GM12864 (cell line): ENCODE results near the gene KMO.

Experiments used
- DNase-seq: peaks from one replicate; pipeline ENCODE4 v3.0.0-alpha.2; 2011; ENCODE audit warnings: low read depth
- H3K4me3 ChIP-seq: 2 replicates; pipeline ENCODE4 v1.5.1; 2011; ENCODE audit warnings: mild to moderate bottlenecking, low read depth, low read length, control low read depth
- TF ChIP-seq, protein P1 (sequence below): IDR thresholded peaks from 2 replicates; pipeline ENCODE4 v1.5.1; 2011; ENCODE audit warnings: low read depth, mild to moderate bottlenecking, moderate library complexity, low read length, control low read depth, inconsistent platforms; ENCODE audit errors: missing control alignments

Gene KMO

GRCh38 chr1:241631674-241632073, 99.5 kb downstream of the KMO start:
- DNase-seq = no peak
- no peak overlapping the region for H3K4me3 ChIP-seq
- TF ChIP-seq, protein P1, sequence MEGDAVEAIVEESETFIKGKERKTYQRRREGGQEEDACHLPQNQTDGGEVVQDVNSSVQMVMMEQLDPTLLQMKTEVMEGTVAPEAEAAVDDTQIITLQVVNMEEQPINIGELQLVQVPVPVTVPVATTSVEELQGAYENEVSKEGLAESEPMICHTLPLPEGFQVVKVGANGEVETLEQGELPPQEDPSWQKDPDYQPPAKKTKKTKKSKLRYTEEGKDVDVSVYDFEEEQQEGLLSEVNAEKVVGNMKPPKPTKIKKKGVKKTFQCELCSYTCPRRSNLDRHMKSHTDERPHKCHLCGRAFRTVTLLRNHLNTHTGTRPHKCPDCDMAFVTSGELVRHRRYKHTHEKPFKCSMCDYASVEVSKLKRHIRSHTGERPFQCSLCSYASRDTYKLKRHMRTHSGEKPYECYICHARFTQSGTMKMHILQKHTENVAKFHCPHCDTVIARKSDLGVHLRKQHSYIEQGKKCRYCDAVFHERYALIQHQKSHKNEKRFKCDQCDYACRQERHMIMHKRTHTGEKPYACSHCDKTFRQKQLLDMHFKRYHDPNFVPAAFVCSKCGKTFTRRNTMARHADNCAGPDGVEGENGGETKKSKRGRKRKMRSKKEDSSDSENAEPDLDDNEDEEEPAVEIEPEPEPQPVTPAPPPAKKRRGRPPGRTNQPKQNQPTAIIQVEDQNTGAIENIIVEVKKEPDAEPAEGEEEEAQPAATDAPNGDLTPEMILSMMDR = no peak

GRCh38 chr1:241632987-241633386, 100.8 kb downstream of the KMO start:
- no peak for DNase-seq

DNA sequence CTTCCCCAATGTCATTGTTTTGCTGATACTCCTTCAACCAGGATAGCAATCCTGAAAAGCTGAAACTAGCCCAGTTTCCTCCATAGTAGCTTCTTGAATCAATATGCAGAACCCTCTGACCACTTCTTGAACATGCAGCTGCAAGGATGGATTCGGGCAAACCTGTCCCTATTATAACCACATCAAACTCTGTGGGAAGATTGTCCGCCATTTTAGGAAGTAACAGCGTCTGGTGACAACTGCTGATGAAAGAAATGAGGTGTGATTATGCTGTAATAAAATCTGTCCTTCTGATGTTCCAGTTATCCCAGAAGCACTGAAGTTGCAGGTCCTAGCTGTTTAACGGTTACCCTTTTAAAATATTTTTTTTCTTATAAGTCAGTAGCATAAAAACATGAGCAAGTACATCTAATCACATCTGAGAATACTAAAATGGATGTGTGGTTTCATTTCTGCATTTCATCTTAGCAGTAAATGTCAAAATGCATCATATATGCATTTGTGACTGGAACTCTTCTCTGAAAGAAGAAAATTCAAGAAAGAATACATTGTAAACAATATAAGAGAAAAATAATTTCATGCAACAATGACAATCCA, 103.5 kb downstream of the KMO start:
- no peak for DNase-seq
- TF ChIP-seq, protein P1 = no peak
- no peak overlapping the region for H3K4me3 ChIP-seq

More at GRCh38 chr1:241632987-241633386, 100.8 kb downstream of the KMO start:
- TF ChIP-seq, protein P1 = no peak
- no peak overlapping the region for H3K4me3 ChIP-seq

GRCh38 chr1:241636291-241636690, 104.1 kb downstream of the KMO start:
- no peak for DNase-seq
- TF ChIP-seq, protein P1 = no peak
- no peak overlapping the region for H3K4me3 ChIP-seq

- H3K4me3 ChIP-seq = no peak overlapping the region; the same call in 1 of the 2 replicates
- TF ChIP-seq, protein P1 = no peak
- DNase-seq = no peak
Measured at GRCh38 chr1:241637046-241637590, 104.9 kb downstream of the KMO start.

GRCh38 chr1:241637604-241638003, 105.4 kb downstream of the KMO start:
- no peak for DNase-seq
- TF ChIP-seq, protein P1 = no peak
- H3K4me3 ChIP-seq = no peak overlapping the region; the same call in 1 of the 2 replicates
